Motor neuron (in vitro differentiated cells): Measurements from ENCODE around the gene PRDM16. TPM values are rescaled to one million over a fixed set of nuclear protein-coding genes. Genes with fewer than 3 reads are reported as not detected.

Source experiments
- ATAC-seq, 8 experiments: fragments of 200-7000 bp; cut with Tn5 transposase; replicated peaks in 6 of 8; 2 replicates each; pipeline ENCODE4 v1.8.0; 2021; ENCODE audit warnings: mild to moderate bottlenecking in 8 of 8, moderate library complexity in 8 of 8
- H3K27ac ChIP-seq, 2 donors: fragments of 250-450 bp; sonication (Bioruptor Pico); 2 replicates each; pipeline ENCODE4 v1.9.0; 2021; ENCODE audit warnings: antibody characterized with exemption in 2 of 2, mild to moderate bottlenecking in 2 of 2, moderate library complexity in 1 of 2
- H3K4me1 ChIP-seq, 2 donors: fragments of 250-450 bp; sonication (Bioruptor Pico); replicated peaks in 1 of 2; 2 replicates each; pipeline ENCODE4 v1.6.1; 2021; ENCODE audit warnings: antibody characterized with exemption in 2 of 2, mild to moderate bottlenecking in 2 of 2, moderate library complexity in 1 of 2
- H3K4me3 ChIP-seq, 5 donors: fragments of 250-450 bp; sonication (Bioruptor Pico); 2 replicates each; pipeline ENCODE4 v1.9.0; 2021; ENCODE audit warnings: antibody characterized with exemption in 5 of 5, mild to moderate bottlenecking in 5 of 5, moderate library complexity in 4 of 5
- WGBS, 10 experiments: fragments of 450-650 bp; shearing (Covaris generic); methylation state at CpG; one replicate each; pipeline ENCODE4 v1.0.0; 2022; 5-methylcytosine and 5-hydroxymethylcytosine counted together
- in situ Hi-C, 9 experiments: fragments of 400-800 bp; cut with MboI; loops; one replicate each; pipeline ENCODE4 v1.15.0; 2021; ENCODE audit warnings: low sequenced_read_pairs in 9 of 9, low pct_unique_long_range_greater_than_20kb in 2 of 9; ENCODE audit not compliant: unreplicated experiment in 9 of 9
- total RNA-seq, 8 experiments: library from RNA; unstranded; fragments of 300-600 nt; gene quantifications; 2 replicates each; pipeline versions ENCODE4 v1.2.3 to v1.2.4, GENCODE V29; 2022

PRDM16 gene
- total RNA-seq, 8 experiments from 2014 or later, result 0.18 to 2.9 (median 0.42) TPM

GRCh38 chr1:3430820-3431219, 361.8 kb downstream of the PRDM16 start:
- WGBS, 10 experiments, result 33 to 93% (median 86%) methylated on average over 2 to 11 of the region's 22 CpGs; no CpG with 5 or more reads in 6 of the 10 experiments
- in situ Hi-C loops, result loop anchor here in 3 of 9 experiments (25.0 kb wide), 2 partner anchors 869 to 1019 kb away; partner anchors contain the start of genes PEX10 (in 2 of the 3) and TNFRSF14 (in 1 of the 3)
- peak in 5 of 8 experiments; percentile 11 to 29 (median 21) for ATAC-seq
- no peak overlapping the region for H3K27ac ChIP-seq
- H3K4me1 ChIP-seq, result peaks cover 0 to 18% of the 10 kb centered on the region in 2 donors
- H3K4me3 ChIP-seq, result no peak overlapping the region

- H3K27ac ChIP-seq, result peak overlapping the region in 1 of 2 donors; percentile 7
- WGBS, 10 experiments, result 38 to 60% methylated on average over 1 to 6 of the region's 12 CpGs; no CpG with 5 or more reads in 8 of the 10 experiments
- in situ Hi-C loops, result loop anchor here in 3 of 9 experiments (25.0 kb wide), 2 partner anchors 869 to 1019 kb away; partner anchors contain the start of genes PEX10 (in 2 of the 3) and TNFRSF14 (in 1 of the 3)
- H3K4me1 ChIP-seq, result peaks cover 0 to 18% of the 10 kb centered on the region in 2 donors
- ATAC-seq, result peak in 6 of 8 experiments; percentile 41 to 73 (median 64)
- H3K4me3 ChIP-seq, result no peak overlapping the region
Observed at GRCh38 chr1:3431266-3431665, 362.3 kb downstream of the PRDM16 start.

- WGBS, 10 experiments, result 60 to 100% (median 96%) methylated on average over 1 to 9 of the region's 17 CpGs; no CpG with 5 or more reads in 5 of the 10 experiments
- H3K4me3 ChIP-seq, result no peak overlapping the region
- peak in 3 of 8 experiments; percentile 2 to 11 (median 3) for ATAC-seq
- H3K4me1 ChIP-seq, result peaks cover 0 to 18% of the 10 kb centered on the region in 2 donors
- H3K27ac ChIP-seq, result peak overlapping the region in 1 of 2 donors; percentile 7
- in situ Hi-C loops, result loop anchor here in 3 of 9 experiments (25.0 kb wide), 2 partner anchors 869 to 1019 kb away; partner anchors contain the start of genes PEX10 (in 2 of the 3) and TNFRSF14 (in 1 of the 3)
Observed at GRCh38 chr1:3431686-3432085, 362.7 kb downstream of the PRDM16 start.

GRCh38 chr1:3432306-3432705, 363.3 kb downstream of the PRDM16 start:
- in situ Hi-C loops, result loop anchor here in 3 of 9 experiments (25.0 kb wide), 2 partner anchors 870 to 1020 kb away; partner anchors contain the start of genes PEX10 (in 2 of the 3) and TNFRSF14 (in 1 of the 3)
- no peak overlapping the region for H3K27ac ChIP-seq
- H3K4me3 ChIP-seq, result no peak overlapping the region
- peak in 4 of 8 experiments; percentile 14 to 29 (median 26) for ATAC-seq
- H3K4me1 ChIP-seq, result peaks cover 0 to 18% of the 10 kb centered on the region in 2 donors
- WGBS, 10 experiments, result 8 to 80% (median 63%) methylated on average over 1 to 12 of the region's 15 CpGs; no CpG with 5 or more reads in 3 of the 10 experiments

- Histone ChIP-seq H3K4me3 (no peak overlapping the region), H3K4me1 (peaks cover 0 to 18% of the 10 kb centered on the region in 2 donors), H3K27ac (no peak overlapping the region)
- 20 to 85% (median 60%) methylated on average over 1 to 4 of the region's 14 CpGs; no CpG with 5 or more reads in 7 of the 10 experiments for WGBS, 10 experiments
- ATAC-seq, result no peak
- in situ Hi-C loops, result loop anchor here in 3 of 9 experiments (25.0 kb wide), 2 partner anchors 871 to 1021 kb away; partner anchors contain the start of genes PEX10 (in 2 of the 3) and TNFRSF14 (in 1 of the 3)
Observed at GRCh38 chr1:3433076-3433475, 364.1 kb downstream of the PRDM16 start.

GRCh38 chr1:3433596-3434320, 364.8 kb downstream of the PRDM16 start:
- 17 to 100% (median 89%) methylated on average over 1 to 14 of the region's 31 CpGs; no CpG with 5 or more reads in 2 of the 10 experiments for WGBS, 10 experiments
- H3K4me1 ChIP-seq, result peaks cover 0 to 18% of the 10 kb centered on the region in 2 donors
- H3K4me3 ChIP-seq, result no peak overlapping the region
- H3K27ac ChIP-seq, result no peak overlapping the region
- ATAC-seq, result no peak
- in situ Hi-C loops, result loop anchor here in 3 of 9 experiments (25.0 kb wide), 2 partner anchors 871 to 1021 kb away; partner anchors contain the start of genes PEX10 (in 2 of the 3) and TNFRSF14 (in 1 of the 3)

GRCh38 chr1:3434406-3435110, 365.6 kb downstream of the PRDM16 start:
- H3K4me1 ChIP-seq, result peaks cover 6 to 24% of the 10 kb centered on the region in 2 donors
- WGBS, 10 experiments, result 60 to 100% (median 86%) methylated on average over 1 to 34 of the region's 40 CpGs; no CpG with 5 or more reads in 2 of the 10 experiments
- H3K27ac ChIP-seq, result no peak overlapping the region
- no peak overlapping the region for H3K4me3 ChIP-seq
- ATAC-seq, result no peak
- in situ Hi-C loops, result loop anchor here in 3 of 9 experiments (25.0 kb wide), 2 partner anchors 872 to 1022 kb away; partner anchors contain the start of genes PEX10 (in 2 of the 3) and TNFRSF14 (in 1 of the 3)

- 20 to 85% (median 75%) methylated on average over 1 to 10 of the region's 21 CpGs; no CpG with 5 or more reads in 4 of the 10 experiments for WGBS, 10 experiments
- peaks cover 17 to 35% of the 10 kb centered on the region in 2 donors for H3K4me1 ChIP-seq
- in situ Hi-C loops, result loop anchor here in 3 of 9 experiments (25.0 kb wide), 2 partner anchors 873 to 1023 kb away; partner anchors contain the start of genes PEX10 (in 2 of the 3) and TNFRSF14 (in 1 of the 3)
- H3K27ac ChIP-seq, result no peak overlapping the region
- no peak for ATAC-seq
- H3K4me3 ChIP-seq, result no peak overlapping the region
Observed at GRCh38 chr1:3435666-3436065, 366.7 kb downstream of the PRDM16 start.

GRCh38 chr1:3436451-3436850, 367.4 kb downstream of the PRDM16 start:
- Histone ChIP-seq H3K27ac (no peak overlapping the region), H3K4me1 (peaks cover 25 to 36% of the 10 kb centered on the region in 2 donors), H3K4me3 (no peak overlapping the region)
- 67 to 89% (median 82%) methylated on average over 1 to 8 of the region's 11 CpGs; no CpG with 5 or more reads in 4 of the 10 experiments for WGBS, 10 experiments
- ATAC-seq, result no peak
- in situ Hi-C loops, result loop anchor here in 3 of 9 experiments (25.0 kb wide), 2 partner anchors 874 to 1024 kb away; partner anchors contain the start of genes PEX10 (in 2 of the 3) and TNFRSF14 (in 1 of the 3)

- Histone ChIP-seq H3K27ac (no peak overlapping the region), H3K4me3 (no peak overlapping the region), H3K4me1 (peaks cover 26 to 36% of the 10 kb centered on the region in 2 donors)
- in situ Hi-C loops, result loop anchor here in 3 of 9 experiments (25.0 kb wide), 2 partner anchors 875 to 1025 kb away; partner anchors contain the start of genes PEX10 (in 2 of the 3) and TNFRSF14 (in 1 of the 3)
- no peak for ATAC-seq
- 0 to 90% (median 85%) methylated on average over 2 to 6 of the region's 14 CpGs; no CpG with 5 or more reads in 6 of the 10 experiments for WGBS, 10 experiments
Observed at GRCh38 chr1:3436901-3437300, 367.9 kb downstream of the PRDM16 start.

GRCh38 chr1:3438661-3439180, 369.7 kb downstream of the PRDM16 start:
- in situ Hi-C loops, result loop anchor here in 3 of 9 experiments (25.0 kb wide), 2 partner anchors 876 to 1026 kb away; partner anchors contain the start of genes PEX10 (in 2 of the 3) and TNFRSF14 (in 1 of the 3)
- Histone ChIP-seq H3K4me3 (no peak overlapping the region), H3K4me1 (peaks cover 26 to 30% of the 10 kb centered on the region in 2 donors), H3K27ac (no peak overlapping the region)
- WGBS, 10 experiments, result 0 to 86% (median 68%) methylated on average over 1 to 9 of the region's 9 CpGs; no CpG with 5 or more reads in 3 of the 10 experiments
- no peak for ATAC-seq
